ENCODE measurements around the gene IRF2. TPM values are rescaled to one million over a fixed set of nuclear protein-coding genes. Genes with fewer than 3 reads are reported as not detected.

Gene IRF2
- total and polyA plus RNA-seq, 2 of the 8 experiments (the other 6 are each of a cell fraction or from before 2014, with no cell fraction given) = 13.8 to 17.0 TPM

DNA sequence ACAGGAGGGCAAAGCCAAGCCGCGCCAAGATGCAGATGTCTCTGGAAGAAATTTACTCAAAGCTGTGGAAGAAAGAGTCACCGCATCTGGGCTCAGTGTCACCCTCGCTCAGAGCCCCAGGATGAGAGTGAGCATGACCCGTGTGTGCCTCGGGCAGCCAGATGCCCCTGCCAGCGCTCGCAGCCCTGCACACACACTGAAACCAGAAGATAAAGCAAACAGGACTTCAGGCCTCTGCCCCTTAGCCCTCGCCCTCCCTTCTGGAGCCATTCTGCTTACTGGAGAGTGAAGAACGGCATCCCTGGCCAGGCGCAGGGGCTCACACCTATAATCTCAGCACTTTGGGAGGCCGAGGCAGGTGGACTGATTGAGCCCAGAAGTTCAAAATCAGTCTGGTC, 103.0 kb downstream of the IRF2 start:
- Histone ChIP-seq H3K9ac (replicated peaks in 1 of 4; ENCODE audit: extremely low read depth in 1 of 4, low read depth in 3 of 4, low read length in 3 of 4) (no peak overlapping the region), H3K79me2 (ENCODE audit: control insufficient read depth in 1 of 2, insufficient read depth in 2 of 2, low read length in 2 of 2) (no peaks in the 10 kb centered on the region), H3K23me2 (ENCODE audit: low read depth, low read length) (no peaks in the 10 kb centered on the region), H3K4me3 (ENCODE audit: extremely low read depth in 1 of 4, insufficient read depth in 2 of 4, low read depth in 3 of 4, low read length in 4 of 4) (no peak overlapping the region), H4K91ac (replicated peaks; ENCODE audit: insufficient read length, low read length) (no peak overlapping the region), H3K4ac (replicated peaks; ENCODE audit: insufficient read length, low read depth, low read length) (no peak overlapping the region), H3K14ac (ENCODE audit: insufficient read length) (no peak overlapping the region), H3K79me1 (ENCODE audit: low read depth, low read length) (no peaks in the 10 kb centered on the region), H3K56ac (replicated peaks; ENCODE audit: insufficient read length, low read depth, low read length) (no peak overlapping the region), H2AFZ (ENCODE audit: low read length) (no peak overlapping the region), H4K5ac (ENCODE audit: insufficient read length, low read depth, low read length) (no peak overlapping the region), H3K23ac (ENCODE audit: insufficient read length) (no peak overlapping the region), H4K8ac (ENCODE audit: extremely low read depth, insufficient read depth, low read length) (no peak overlapping the region), H2BK20ac (ENCODE audit: low read length) (no peak overlapping the region), H2BK12ac (ENCODE audit: low read depth, low read length) (no peak overlapping the region), H2AK5ac (ENCODE audit: low read depth, low read length) (no peak overlapping the region), H2BK120ac (replicated peaks; ENCODE audit: low read depth, low read length) (no peak overlapping the region), H4K20me1 (replicated peaks in 1 of 2; ENCODE audit: control insufficient read depth in 1 of 2, insufficient read depth in 2 of 2, low read length in 2 of 2) (no peaks in the 10 kb centered on the region), H3K4me2 (ENCODE audit: insufficient read depth in 1 of 2, low read depth in 2 of 2, low read length in 2 of 2) (no peak overlapping the region), H2BK15ac (ENCODE audit: low read length) (no peak overlapping the region), H3K27ac (ENCODE audit: low read depth, low read length) (no peak overlapping the region), H2BK5ac (ENCODE audit: low read depth, low read length) (no peak overlapping the region), H3K27me3 (replicated peaks in 1 of 4; ENCODE audit: control insufficient read depth in 3 of 4, extremely low read depth in 1 of 4, insufficient read depth in 3 of 4, low read length in 3 of 4) (no peaks in the 10 kb centered on the region), H3K18ac (ENCODE audit: extremely low read depth, low read length) (no peak overlapping the region), H3K4me1 (replicated peaks in 1 of 4; ENCODE audit: control insufficient read depth in 3 of 4, insufficient read depth in 4 of 4, low read length in 3 of 4) (peaks cover 0 to 2% (median 0%) of the 10 kb centered on the region in 4 experiments; a peak in 1 of 7 replicates), H3K36me3 (ENCODE audit: control insufficient read depth in 2 of 4, insufficient read depth in 4 of 4, low read length in 3 of 4) (no peaks in the 10 kb centered on the region), H3K9me3 (ENCODE audit: insufficient read depth in 2 of 2, low read depth in 1 of 2, low read length in 1 of 2) (no peaks in the 10 kb centered on the region)
- ChIA-PET POLR2A (ENCODE audit: partially characterized antibody) (interaction anchor here (1.1 to 1.5 kb wide), 3 partner anchors 13 to 24 kb away, joined by 3 read pairs; no protein-coding TSS in a partner anchor), CTCF (ENCODE audit: partially characterized antibody) (interaction anchor here (0.6 to 2.5 kb wide), 5 partner anchors 11 to 200 kb away, joined by 3 to 7 read pairs (median 3); no protein-coding TSS in a partner anchor)
- FAIRE-seq (no peak), DNase-seq (ENCODE audit: low read depth in 1 of 2, low spot score in 2 of 2) (no peak)
- no peak for TF ChIP-seq SIX5 (IDR thresholded peaks at IDR 0.05; ENCODE audit: low read depth, low read length)
- TF ChIP-seq CHD2 (IDR thresholded peaks at IDR 0.05; ENCODE audit: low read length) = no peak
- TF ChIP-seq TBP (IDR thresholded peaks at IDR 0.05; ENCODE audit: low read depth, low read length) = no peak
- no peak for TF ChIP-seq RNF2 (IDR thresholded peaks at IDR 0.05; ENCODE audit: borderline replicate concordance, low read depth, low read length, missing control alignments, poor library complexity, severe bottlenecking)
- TF ChIP-seq EP300 (IDR thresholded peaks at IDR 0.05; ENCODE audit: borderline replicate concordance in 1 of 2, low read depth in 2 of 2, low read length in 2 of 2) = no peak
- TF ChIP-seq TCF12 (IDR thresholded peaks at IDR 0.05; ENCODE audit: low read depth, low read length) = no peak
- no peak for TF ChIP-seq ASH2L (IDR thresholded peaks at IDR 0.05; ENCODE audit: low read length)
- no peak for TF ChIP-seq EGR1 (IDR thresholded peaks at IDR 0.05; ENCODE audit: borderline replicate concordance, low read depth, low read length)
- TF ChIP-seq SIN3A (conservative IDR thresholded peaks at IDR 0.05 in 1 of 2, IDR thresholded peaks at IDR 0.05 in 1 of 2; ENCODE audit: low read depth in 1 of 2, low read length in 2 of 2) = no peak
- TF ChIP-seq POLR2A (IDR thresholded peaks at IDR 0.05; ENCODE audit: control extremely low read depth in 1 of 2, low read depth in 2 of 2, low read length in 2 of 2) = no peak
- WGBS, 2 experiments (ENCODE audit: extremely low coverage in 1 of 2, insufficient coverage in 1 of 2, insufficient read length in 1 of 2, insufficient replicate concordance in 2 of 2, low coverage in 1 of 2, low lambda C conversion rate in 2 of 2, missing lambda C conversion rate in 1 of 2) = 77% methylated on average over 12 of the region's 12 CpGs; no CpG with 5 or more reads in 1 of the 2 experiments
